ENCODE data around the gene PXYLP1. TPM values are rescaled to one million over a fixed set of nuclear protein-coding genes. Genes with fewer than 3 reads are reported as not detected.
A peak's percentile ranks its signal among the peaks of the same experiment; 100 is the strongest.

PXYLP1 gene
- total and polyA plus RNA-seq, 9 of the 15 experiments (the other 6 are each of a cell fraction or from before 2014, with no cell fraction given), result 0.80 to 2.9 (median 1.3) TPM

GRCh38 chr3:141192345-141192744, 39.3 kb upstream of the PXYLP1 start (continued):
- peak; percentile 41; the same call in 1 of the 2 replicates for TF ChIP-seq GABPB1 (CRISPR knock-in tag; IDR thresholded peaks at IDR 0.05)
- no peak for TF ChIP-seq HES1 (IDR thresholded peaks at IDR 0.05; ENCODE audit: low read depth)
- no peak for TF ChIP-seq ZNF583 (CRISPR knock-in tag; IDR thresholded peaks at IDR 0.05)
- TF ChIP-seq CSDE1 (IDR thresholded peaks at IDR 0.05), result no peak
- no peak for TF ChIP-seq HNRNPLL (IDR thresholded peaks at IDR 0.05; ENCODE audit: low read depth, low read length, poor library complexity, severe bottlenecking)
- TF ChIP-seq RBM34 (IDR thresholded peaks at IDR 0.05; ENCODE audit: borderline replicate concordance, insufficient read depth, low read length), result no peak
- no peak for TF ChIP-seq STAT6 (CRISPR knock-in tag; IDR thresholded peaks at IDR 0.05)
- TF ChIP-seq RB1 (IDR thresholded peaks at IDR 0.05; ENCODE audit: low read depth), result peak; percentile 83
- TF ChIP-seq CBFA2T2 (conservative IDR thresholded peaks at IDR 0.05), result no peak
- no peak for TF ChIP-seq IFI16 (CRISPR knock-in tag; IDR thresholded peaks at IDR 0.05)
- TF ChIP-seq U2AF2 (optimal IDR thresholded peaks at IDR 0.05; ENCODE audit: low read depth, low read length), result no peak
- no peak for TF ChIP-seq MXD1 (CRISPR knock-in tag; IDR thresholded peaks at IDR 0.05; ENCODE audit: borderline replicate concordance, poor library complexity, severe bottlenecking)
- TF ChIP-seq ZNF316 (IDR thresholded peaks at IDR 0.05), result no peak
- no peak for TF ChIP-seq SREBF2 (CRISPR knock-in tag; IDR thresholded peaks at IDR 0.05)
- no peak for TF ChIP-seq BCL6 (CRISPR knock-in tag; IDR thresholded peaks at IDR 0.05)
- no peak for TF ChIP-seq NFE2L1 (tag; IDR thresholded peaks at IDR 0.05; ENCODE audit: borderline replicate concordance, low read depth)
- TF ChIP-seq PRMT5 (CRISPR knock-in tag; IDR thresholded peaks at IDR 0.05), result no peak
- TF ChIP-seq HDGF (IDR thresholded peaks at IDR 0.05), result no peak
- 0 out of 2 replicates have a peak, but pooled peaks have one; percentile 52 for TF ChIP-seq KLF16 (IDR thresholded peaks at IDR 0.05)
- no peak for TF ChIP-seq NCOA4 (IDR thresholded peaks at IDR 0.05; ENCODE audit: partially characterized antibody)
- TF ChIP-seq CUX1 (CRISPR knock-in tag; IDR thresholded peaks at IDR 0.05), result no peak
- TF ChIP-seq TAF15 (IDR thresholded peaks at IDR 0.05; ENCODE audit: low read depth, low read length), result no peak

All from K562 (cell line).